ENCODE data around the gene ANKRD55. TPM values are rescaled to one million over a fixed set of nuclear protein-coding genes. Genes with fewer than 3 reads are reported as not detected.

The ANKRD55 gene
- total and polyA plus RNA-seq, 12 donors: 0.01 to 0.72 TPM; not detected in 10

GRCh38 chr5:56094579-56095361 lies 138.4 kb downstream of the ANKRD55 start:
- no peak for ATAC-seq

GRCh38 chr5:56093970-56094369 lies 139.2 kb downstream of the ANKRD55 start:
- H3K4me1 ChIP-seq: peaks cover 0 to 12% (median 0%) of the 10 kb centered on the region in 9 donors
- H3K9me3 ChIP-seq: no peaks in the 10 kb centered on the region
- no peak overlapping the region for H3K27ac ChIP-seq
- no peak overlapping the region for H3K4me3 ChIP-seq
- H3K36me3 ChIP-seq: no peaks in the 10 kb centered on the region
- H3K27me3 ChIP-seq: no peaks in the 10 kb centered on the region
- ATAC-seq (no peak), DNase-seq (no peak)
- WGBS, 2 donors: 87 to 91% methylated on average over 2 of the region's 2 CpGs
- TF ChIP-seq, protein P1, sequence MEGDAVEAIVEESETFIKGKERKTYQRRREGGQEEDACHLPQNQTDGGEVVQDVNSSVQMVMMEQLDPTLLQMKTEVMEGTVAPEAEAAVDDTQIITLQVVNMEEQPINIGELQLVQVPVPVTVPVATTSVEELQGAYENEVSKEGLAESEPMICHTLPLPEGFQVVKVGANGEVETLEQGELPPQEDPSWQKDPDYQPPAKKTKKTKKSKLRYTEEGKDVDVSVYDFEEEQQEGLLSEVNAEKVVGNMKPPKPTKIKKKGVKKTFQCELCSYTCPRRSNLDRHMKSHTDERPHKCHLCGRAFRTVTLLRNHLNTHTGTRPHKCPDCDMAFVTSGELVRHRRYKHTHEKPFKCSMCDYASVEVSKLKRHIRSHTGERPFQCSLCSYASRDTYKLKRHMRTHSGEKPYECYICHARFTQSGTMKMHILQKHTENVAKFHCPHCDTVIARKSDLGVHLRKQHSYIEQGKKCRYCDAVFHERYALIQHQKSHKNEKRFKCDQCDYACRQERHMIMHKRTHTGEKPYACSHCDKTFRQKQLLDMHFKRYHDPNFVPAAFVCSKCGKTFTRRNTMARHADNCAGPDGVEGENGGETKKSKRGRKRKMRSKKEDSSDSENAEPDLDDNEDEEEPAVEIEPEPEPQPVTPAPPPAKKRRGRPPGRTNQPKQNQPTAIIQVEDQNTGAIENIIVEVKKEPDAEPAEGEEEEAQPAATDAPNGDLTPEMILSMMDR (IDR thresholded peaks at IDR 0.05): no peak
- intact Hi-C loops (cut with DNase I): no loop called here

More at GRCh38 chr5:56094579-56095361, 138.4 kb downstream of the ANKRD55 start:
- DNase-seq: no peak
- Histone ChIP-seq H3K27ac (no peak overlapping the region), H3K4me1 (peaks cover 0 to 14% (median 7%) of the 10 kb centered on the region in 9 donors), H3K36me3 (no peaks in the 10 kb centered on the region), H3K27me3 (no peaks in the 10 kb centered on the region), H3K9me3 (no peaks in the 10 kb centered on the region), H3K4me3 (no peak overlapping the region)
- TF ChIP-seq, protein P1 (IDR thresholded peaks at IDR 0.05): no peak
- 96% methylated on average over 10 of the region's 10 CpGs for WGBS, 2 donors
- intact Hi-C loops (cut with DNase I): no loop called here

GRCh38 chr5:56092115-56092514 lies 141.0 kb downstream of the ANKRD55 start:
- Histone ChIP-seq H3K27me3 (no peaks in the 10 kb centered on the region), H3K4me1 (peaks cover 0 to 13% (median 0%) of the 10 kb centered on the region in 9 donors), H3K27ac (no peak overlapping the region), H3K36me3 (no peaks in the 10 kb centered on the region), H3K4me3 (no peak overlapping the region), H3K9me3 (no peaks in the 10 kb centered on the region)
- TF ChIP-seq, protein P1 (IDR thresholded peaks at IDR 0.05): no peak
- no peak for DNase-seq
- no peak for ATAC-seq
- intact Hi-C loops (cut with DNase I): no loop called here
- WGBS, 2 donors: 92 to 94% methylated on average over 5 of the region's 5 CpGs

GRCh38 chr5:56091664-56092063 lies 141.5 kb downstream of the ANKRD55 start:
- Histone ChIP-seq H3K4me3 (no peak overlapping the region), H3K4me1 (peaks cover 0 to 13% (median 0%) of the 10 kb centered on the region in 9 donors), H3K27me3 (no peaks in the 10 kb centered on the region), H3K27ac (no peak overlapping the region), H3K36me3 (no peaks in the 10 kb centered on the region), H3K9me3 (no peaks in the 10 kb centered on the region)
- intact Hi-C loops (cut with DNase I): no loop called here
- ATAC-seq (no peak), DNase-seq (no peak)
- TF ChIP-seq, protein P1 (IDR thresholded peaks at IDR 0.05): no peak
